ENCODE measurements around the gene RFWD3. TPM values are rescaled to one million over a fixed set of nuclear protein-coding genes. Genes with fewer than 3 reads are reported as not detected.
A peak's percentile ranks its signal among the peaks of the same experiment; 100 is the strongest.

Gene RFWD3
- total RNA-seq, 1 donor from 2014 or later, result 34.3 TPM

- Histone ChIP-seq H3K79me2 (ENCODE audit: insufficient read depth, low read length) (peaks cover 92% of the 10 kb centered on the region), H3K4me3 (ENCODE audit: insufficient read depth, low read depth, low read length) (no peak overlapping the region), H3K27me3 (ENCODE audit: insufficient read depth, low read length) (no peaks in the 10 kb centered on the region), H3K36me3 (ENCODE audit: insufficient read depth, low read length) (peaks cover 3% of the 10 kb centered on the region), H3K4me2 (ENCODE audit: low read length) (peak overlapping the region; percentile 30), H3K4me1 (ENCODE audit: insufficient read depth, low read length) (peaks cover 11% of the 10 kb centered on the region), H3K27ac (ENCODE audit: low read depth, low read length) (no peak overlapping the region), H3K9me3 (ENCODE audit: insufficient read depth, low read depth, low read length) (no peaks in the 10 kb centered on the region), H3K9ac (ENCODE audit: low read length) (no peak overlapping the region), H2AFZ (ENCODE audit: low read depth, low read length) (no peak overlapping the region), H4K20me1 (ENCODE audit: insufficient read depth, low read length) (peaks cover 95% of the 10 kb centered on the region)
- TF ChIP-seq CTCF (IDR thresholded peaks at IDR 0.05; ENCODE audit: insufficient read depth, low read depth, low read length), result no peak
- no peak for TF ChIP-seq EZH2 (IDR thresholded peaks at IDR 0.05; ENCODE audit: insufficient read depth, low read length)
- Mint-ChIP-seq H3K4me3 (ENCODE audit: unreplicated experiment) (no peak overlapping the region), H3K4me1 (ENCODE audit: low read depth, unreplicated experiment) (peaks cover 31% of the 10 kb centered on the region), H3K27ac (ENCODE audit: unreplicated experiment) (peak overlapping the region; percentile 9), H3K36me3 (ENCODE audit: low read depth, unreplicated experiment) (no peaks in the 10 kb centered on the region), H3K27me3 (ENCODE audit: low read depth, unreplicated experiment) (no peaks in the 10 kb centered on the region), H3K9me3 (ENCODE audit: unreplicated experiment) (no peaks in the 10 kb centered on the region)
- FAIRE-seq (no peak), DNase-seq (ENCODE audit: low read depth) (no peak)
Measured at GRCh38 chr16:74578433-74578832, 88.2 kb downstream of the RFWD3 start.

- Histone ChIP-seq H3K27me3 (ENCODE audit: insufficient read depth, low read length) (no peaks in the 10 kb centered on the region), H2AFZ (ENCODE audit: low read depth, low read length) (no peak overlapping the region), H3K4me3 (ENCODE audit: insufficient read depth, low read depth, low read length) (no peak overlapping the region), H3K79me2 (ENCODE audit: insufficient read depth, low read length) (peaks cover 92% of the 10 kb centered on the region), H3K4me1 (ENCODE audit: insufficient read depth, low read length) (peaks cover 11% of the 10 kb centered on the region), H3K36me3 (ENCODE audit: insufficient read depth, low read length) (peaks cover 3% of the 10 kb centered on the region), H3K9ac (ENCODE audit: low read length) (no peak overlapping the region), H3K4me2 (ENCODE audit: low read length) (peak overlapping the region; percentile 30), H3K9me3 (ENCODE audit: insufficient read depth, low read depth, low read length) (no peaks in the 10 kb centered on the region), H3K27ac (ENCODE audit: low read depth, low read length) (peak overlapping the region; percentile 29), H4K20me1 (ENCODE audit: insufficient read depth, low read length) (peaks cover 95% of the 10 kb centered on the region)
- Mint-ChIP-seq H3K27ac (ENCODE audit: unreplicated experiment) (no peak overlapping the region), H3K9me3 (ENCODE audit: unreplicated experiment) (no peaks in the 10 kb centered on the region), H3K4me1 (ENCODE audit: low read depth, unreplicated experiment) (peaks cover 29% of the 10 kb centered on the region), H3K4me3 (ENCODE audit: unreplicated experiment) (no peak overlapping the region), H3K27me3 (ENCODE audit: low read depth, unreplicated experiment) (no peaks in the 10 kb centered on the region), H3K36me3 (ENCODE audit: low read depth, unreplicated experiment) (no peaks in the 10 kb centered on the region)
- FAIRE-seq (peak; percentile 23), DNase-seq (ENCODE audit: low read depth) (peak; percentile 68)
- TF ChIP-seq EZH2 (IDR thresholded peaks at IDR 0.05; ENCODE audit: insufficient read depth, low read length) (no peak), CTCF (IDR thresholded peaks at IDR 0.05; ENCODE audit: insufficient read depth, low read depth, low read length) (no peak)
Measured at GRCh38 chr16:74577882-74578366, 88.8 kb downstream of the RFWD3 start.

- no peak overlapping the region for H3K9ac ChIP-seq (ENCODE audit: low read length)
- H3K27ac ChIP-seq (ENCODE audit: low read depth, low read length), result no peak overlapping the region
- Mint-ChIP-seq H3K27me3 (ENCODE audit: low read depth, unreplicated experiment) (no peaks in the 10 kb centered on the region), H3K4me3 (ENCODE audit: unreplicated experiment) (no peak overlapping the region), H3K36me3 (ENCODE audit: low read depth, unreplicated experiment) (no peaks in the 10 kb centered on the region), H3K9me3 (ENCODE audit: unreplicated experiment) (no peaks in the 10 kb centered on the region), H3K27ac (ENCODE audit: unreplicated experiment) (no peak overlapping the region), H3K4me1 (ENCODE audit: low read depth, unreplicated experiment) (peaks cover 29% of the 10 kb centered on the region)
- peaks cover 97% of the 10 kb centered on the region for H4K20me1 ChIP-seq (ENCODE audit: insufficient read depth, low read length)
- no peak overlapping the region for H2AFZ ChIP-seq (ENCODE audit: low read depth, low read length)
- no peaks in the 10 kb centered on the region for H3K9me3 ChIP-seq (ENCODE audit: insufficient read depth, low read depth, low read length)
- H3K4me1 ChIP-seq (ENCODE audit: insufficient read depth, low read length), result peaks cover 11% of the 10 kb centered on the region
- peaks cover 3% of the 10 kb centered on the region for H3K36me3 ChIP-seq (ENCODE audit: insufficient read depth, low read length)
- no peak overlapping the region for H3K4me3 ChIP-seq (ENCODE audit: insufficient read depth, low read depth, low read length)
- no peaks in the 10 kb centered on the region for H3K27me3 ChIP-seq (ENCODE audit: insufficient read depth, low read length)
- TF ChIP-seq CTCF (IDR thresholded peaks at IDR 0.05; ENCODE audit: insufficient read depth, low read depth, low read length) (no peak), EZH2 (IDR thresholded peaks at IDR 0.05; ENCODE audit: insufficient read depth, low read length) (no peak)
- H3K4me2 ChIP-seq (ENCODE audit: low read length), result no peak overlapping the region
- H3K79me2 ChIP-seq (ENCODE audit: insufficient read depth, low read length), result peaks cover 97% of the 10 kb centered on the region
- DNase-seq (ENCODE audit: low read depth) (no peak), FAIRE-seq (no peak)
Measured at GRCh38 chr16:74575807-74576643, 90.7 kb downstream of the RFWD3 start.
